CD4-positive, alpha-beta T cell treated with Interleukin-21 for 1 hour (primary cell): ENCODE data around the gene INSR.
"Not testable (repeated sequence)": the region's sequence is repeated elsewhere in the genome, so short reads cannot be mapped to it uniquely, and the experiment has no call there.

Experiments
- DNase-seq: peaks from one replicate; pipeline ENCODE4 v3.0.0-alpha.2; 2020

The INSR gene

GRCh38 chr19:7293762-7294557 lies at the start of gene INSR:
INSR (minus strand) TSS chr19:7294414; CDS start chr19:7293891, 523 bp downstream.
- DNase-seq = peak; percentile 55

GRCh38 chr19:7342143-7342542 lies 47.9 kb upstream of the INSR start:
- no peak for DNase-seq

GRCh38 chr19:7340959-7341837 lies 47.0 kb upstream of the INSR start:
- DNase-seq = peak; percentile 87

GRCh38 chr19:7337380-7338194 lies 43.4 kb upstream of the INSR start:
- DNase-seq = peak; percentile 55

- no peak for DNase-seq
These were observed 42.2 kb upstream of the INSR start for GRCh38 chr19:7336321-7336973.

GRCh38 chr19:7333198-7334118 lies 39.2 kb upstream of the INSR start:
- no peak for DNase-seq

GRCh38 chr19:7331446-7331845 lies 37.2 kb upstream of the INSR start:
- DNase-seq = no peak

- peak; percentile 26 for DNase-seq
These were observed 34.4 kb upstream of the INSR start for GRCh38 chr19:7328647-7329046.

- DNase-seq = no peak
These were observed 33.6 kb upstream of the INSR start for GRCh38 chr19:7327802-7328201.

- peak; percentile 56 for DNase-seq
These were observed 32.1 kb upstream of the INSR start for GRCh38 chr19:7326105-7326877.

- no peak for DNase-seq
These were observed 24.0 kb upstream of the INSR start for GRCh38 chr19:7318176-7318575.

- DNase-seq = no peak
These were observed 18.6 kb upstream of the INSR start for GRCh38 chr19:7312816-7313215.

GRCh38 chr19:7311911-7312310 lies 17.7 kb upstream of the INSR start:
- DNase-seq = no peak

GRCh38 chr19:7308327-7308726 lies 14.1 kb upstream of the INSR start:
- DNase-seq = not testable (repeated sequence)

- no peak for DNase-seq
These were observed 13.5 kb upstream of the INSR start for GRCh38 chr19:7307590-7308218.

GRCh38 chr19:7304200-7304599 lies 10.0 kb upstream of the INSR start:
- DNase-seq = no peak

GRCh38 chr19:7303470-7303869 lies 9.3 kb upstream of the INSR start:
- DNase-seq = no peak

- DNase-seq = no peak
These were observed 7.3 kb upstream of the INSR start for GRCh38 chr19:7301525-7301924.

- DNase-seq = no peak
These were observed 3.5 kb upstream of the INSR start for GRCh38 chr19:7297742-7298141.

GRCh38 chr19:7295912-7296536 lies 1.8 kb upstream of the INSR start:
- DNase-seq = no peak
